Measurements from ENCODE around the gene PIGT.

The PIGT gene

DNA sequence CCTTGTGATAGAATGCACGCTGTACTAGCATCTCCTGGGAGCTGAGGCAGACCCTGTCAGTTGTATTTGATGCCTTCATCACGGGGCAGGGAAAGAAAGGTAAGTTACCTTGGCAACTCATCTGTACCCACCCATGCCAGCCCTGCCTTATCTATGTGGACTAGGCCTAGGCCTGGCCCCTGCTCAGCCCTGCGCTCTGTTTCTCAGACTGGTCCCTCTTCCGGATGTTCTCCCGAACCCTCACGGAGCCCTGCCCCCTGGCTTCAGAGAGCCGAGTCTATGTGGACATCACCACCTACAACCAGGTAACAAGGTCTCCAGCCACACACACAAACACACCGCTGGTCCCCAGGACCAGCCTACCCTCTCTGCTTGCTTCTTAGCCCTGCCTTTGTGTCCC lies 4.2 kb downstream of the PIGT start:
- no peak for TF ChIP-seq EGR1 (IDR thresholded peaks at IDR 0.05)
- TF ChIP-seq, protein P1, sequence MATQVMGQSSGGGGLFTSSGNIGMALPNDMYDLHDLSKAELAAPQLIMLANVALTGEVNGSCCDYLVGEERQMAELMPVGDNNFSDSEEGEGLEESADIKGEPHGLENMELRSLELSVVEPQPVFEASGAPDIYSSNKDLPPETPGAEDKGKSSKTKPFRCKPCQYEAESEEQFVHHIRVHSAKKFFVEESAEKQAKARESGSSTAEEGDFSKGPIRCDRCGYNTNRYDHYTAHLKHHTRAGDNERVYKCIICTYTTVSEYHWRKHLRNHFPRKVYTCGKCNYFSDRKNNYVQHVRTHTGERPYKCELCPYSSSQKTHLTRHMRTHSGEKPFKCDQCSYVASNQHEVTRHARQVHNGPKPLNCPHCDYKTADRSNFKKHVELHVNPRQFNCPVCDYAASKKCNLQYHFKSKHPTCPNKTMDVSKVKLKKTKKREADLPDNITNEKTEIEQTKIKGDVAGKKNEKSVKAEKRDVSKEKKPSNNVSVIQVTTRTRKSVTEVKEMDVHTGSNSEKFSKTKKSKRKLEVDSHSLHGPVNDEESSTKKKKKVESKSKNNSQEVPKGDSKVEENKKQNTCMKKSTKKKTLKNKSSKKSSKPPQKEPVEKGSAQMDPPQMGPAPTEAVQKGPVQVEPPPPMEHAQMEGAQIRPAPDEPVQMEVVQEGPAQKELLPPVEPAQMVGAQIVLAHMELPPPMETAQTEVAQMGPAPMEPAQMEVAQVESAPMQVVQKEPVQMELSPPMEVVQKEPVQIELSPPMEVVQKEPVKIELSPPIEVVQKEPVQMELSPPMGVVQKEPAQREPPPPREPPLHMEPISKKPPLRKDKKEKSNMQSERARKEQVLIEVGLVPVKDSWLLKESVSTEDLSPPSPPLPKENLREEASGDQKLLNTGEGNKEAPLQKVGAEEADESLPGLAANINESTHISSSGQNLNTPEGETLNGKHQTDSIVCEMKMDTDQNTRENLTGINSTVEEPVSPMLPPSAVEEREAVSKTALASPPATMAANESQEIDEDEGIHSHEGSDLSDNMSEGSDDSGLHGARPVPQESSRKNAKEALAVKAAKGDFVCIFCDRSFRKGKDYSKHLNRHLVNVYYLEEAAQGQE (IDR thresholded peaks at IDR 0.05; ENCODE audit: low read depth) = no peak
- TF ChIP-seq FOXM1 (IDR thresholded peaks at IDR 0.05; ENCODE audit: borderline replicate concordance, low read depth) = no peak
- TF ChIP-seq NFIC (IDR thresholded peaks at IDR 0.05) = no peak
- TF ChIP-seq, protein P2, sequence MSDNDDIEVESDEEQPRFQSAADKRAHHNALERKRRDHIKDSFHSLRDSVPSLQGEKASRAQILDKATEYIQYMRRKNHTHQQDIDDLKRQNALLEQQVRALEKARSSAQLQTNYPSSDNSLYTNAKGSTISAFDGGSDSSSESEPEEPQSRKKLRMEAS (IDR thresholded peaks at IDR 0.05) = no peak
- TF ChIP-seq CEBPB (IDR thresholded peaks at IDR 0.05) = no peak
- no peak for TF ChIP-seq CREB1 (IDR thresholded peaks at IDR 0.05; ENCODE audit: low read depth)
- no peak for TF ChIP-seq RAD21 (IDR thresholded peaks at IDR 0.05; ENCODE audit: low read depth)
- no peak for TF ChIP-seq TCF12 (IDR thresholded peaks at IDR 0.05; ENCODE audit: low read depth)
- TF ChIP-seq YY1 (IDR thresholded peaks at IDR 0.05; ENCODE audit: low read depth) = no peak
- TF ChIP-seq TEAD4 (IDR thresholded peaks at IDR 0.05) = no peak
- TF ChIP-seq, protein P3, sequence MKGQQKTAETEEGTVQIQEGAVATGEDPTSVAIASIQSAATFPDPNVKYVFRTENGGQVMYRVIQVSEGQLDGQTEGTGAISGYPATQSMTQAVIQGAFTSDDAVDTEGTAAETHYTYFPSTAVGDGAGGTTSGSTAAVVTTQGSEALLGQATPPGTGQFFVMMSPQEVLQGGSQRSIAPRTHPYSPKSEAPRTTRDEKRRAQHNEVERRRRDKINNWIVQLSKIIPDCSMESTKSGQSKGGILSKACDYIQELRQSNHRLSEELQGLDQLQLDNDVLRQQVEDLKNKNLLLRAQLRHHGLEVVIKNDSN (IDR thresholded peaks at IDR 0.05) = no peak
- no peak for TF ChIP-seq TAF1 (IDR thresholded peaks at IDR 0.05; ENCODE audit: low read depth)

DNA sequence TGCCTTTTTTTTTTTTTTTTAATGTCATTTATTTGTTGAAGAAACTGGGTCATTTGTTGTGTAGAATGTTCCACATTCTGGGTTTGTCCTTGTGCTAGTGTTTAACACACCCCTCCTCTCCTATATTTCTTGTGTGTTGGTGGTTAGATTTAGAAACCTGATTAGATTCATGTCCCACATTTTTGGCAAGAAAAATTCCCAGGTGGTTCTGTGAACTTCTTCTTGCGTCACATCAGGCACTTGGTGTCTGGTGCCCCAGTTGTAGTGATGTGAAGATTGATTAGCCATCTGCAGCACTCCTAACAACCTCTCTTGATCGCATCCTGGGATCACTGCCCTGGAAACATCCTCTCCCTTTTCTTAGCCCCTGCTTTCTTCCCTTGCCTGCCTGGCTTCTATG lies 7.8 kb downstream of the PIGT start:
- TF ChIP-seq NFIC (IDR thresholded peaks at IDR 0.05) (no peak), TCF12 (IDR thresholded peaks at IDR 0.05; ENCODE audit: low read depth) (no peak), FOXM1 (IDR thresholded peaks at IDR 0.05; ENCODE audit: borderline replicate concordance, low read depth) (no peak), RAD21 (IDR thresholded peaks at IDR 0.05; ENCODE audit: low read depth) (no peak), CEBPB (IDR thresholded peaks at IDR 0.05) (no peak), CREB1 (IDR thresholded peaks at IDR 0.05; ENCODE audit: low read depth) (no peak)
- TF ChIP-seq, protein P1 (IDR thresholded peaks at IDR 0.05; ENCODE audit: low read depth) = no peak

DNA sequence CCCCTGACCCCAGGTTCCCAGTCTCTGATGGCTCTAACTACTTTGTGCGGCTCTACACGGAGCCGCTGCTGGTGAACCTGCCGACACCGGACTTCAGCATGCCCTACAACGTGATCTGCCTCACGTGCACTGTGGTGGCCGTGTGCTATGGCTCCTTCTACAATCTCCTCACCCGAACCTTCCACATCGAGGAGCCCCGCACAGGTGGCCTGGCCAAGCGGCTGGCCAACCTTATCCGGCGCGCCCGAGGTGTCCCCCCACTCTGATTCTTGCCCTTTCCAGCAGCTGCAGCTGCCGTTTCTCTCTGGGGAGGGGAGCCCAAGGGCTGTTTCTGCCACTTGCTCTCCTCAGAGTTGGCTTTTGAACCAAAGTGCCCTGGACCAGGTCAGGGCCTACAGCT lies 9.6 kb downstream of the PIGT start:
- TF ChIP-seq RAD21 (IDR thresholded peaks at IDR 0.05; ENCODE audit: low read depth) = no peak

DNA sequence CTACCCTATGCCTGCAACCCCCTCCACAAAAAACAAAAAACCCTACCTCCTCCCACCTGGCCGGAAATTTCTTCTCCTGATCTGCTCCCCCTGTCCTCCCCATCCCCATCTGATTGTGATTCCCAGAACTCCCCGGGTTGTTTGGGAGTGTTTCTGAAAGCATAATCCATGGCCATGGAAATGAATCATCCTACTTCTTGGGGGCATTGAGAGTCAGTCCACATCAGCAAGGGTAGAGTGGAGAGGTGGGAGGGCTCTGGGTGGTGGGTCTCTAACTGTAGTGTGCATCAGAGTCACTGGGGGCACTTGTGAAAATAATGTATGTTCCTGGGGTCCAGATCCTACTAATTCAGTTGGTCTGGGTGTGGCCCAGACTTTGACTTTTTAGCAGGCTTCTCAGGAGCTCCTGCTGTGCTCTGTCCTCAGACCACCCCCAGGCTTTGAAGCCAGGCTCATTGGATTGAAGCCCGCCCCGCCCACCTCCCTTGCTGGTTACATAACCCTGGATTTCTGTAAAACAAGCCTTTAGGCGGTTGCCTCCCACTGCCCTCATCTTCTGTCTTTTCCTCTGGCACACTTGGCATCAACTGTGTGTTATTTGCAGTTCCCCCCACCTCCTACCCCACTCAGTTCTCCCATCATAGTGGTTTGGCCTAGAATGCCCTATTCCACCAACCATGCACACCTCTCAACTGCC lies 10.5 kb downstream of the PIGT start:
- no peak for TF ChIP-seq CREB1 (IDR thresholded peaks at IDR 0.05; ENCODE audit: low read depth)
- TF ChIP-seq, protein P2 (IDR thresholded peaks at IDR 0.05) = no peak
- TF ChIP-seq YY1 (IDR thresholded peaks at IDR 0.05; ENCODE audit: low read depth) = no peak
- no peak for TF ChIP-seq ZBTB7A (IDR thresholded peaks at IDR 0.05; ENCODE audit: low read depth)
- TF ChIP-seq, protein P3 (IDR thresholded peaks at IDR 0.05) = no peak
- TF ChIP-seq TCF12 (IDR thresholded peaks at IDR 0.05; ENCODE audit: low read depth) = no peak
- no peak for TF ChIP-seq RAD21 (IDR thresholded peaks at IDR 0.05; ENCODE audit: low read depth)
- TF ChIP-seq, protein P1 (IDR thresholded peaks at IDR 0.05; ENCODE audit: low read depth) = no peak
- TF ChIP-seq TAF1 (IDR thresholded peaks at IDR 0.05; ENCODE audit: low read depth) = no peak
- TF ChIP-seq TEAD4 (IDR thresholded peaks at IDR 0.05) = no peak
- no peak for TF ChIP-seq FOXM1 (IDR thresholded peaks at IDR 0.05; ENCODE audit: borderline replicate concordance, low read depth)
- no peak for TF ChIP-seq EGR1 (IDR thresholded peaks at IDR 0.05)
- TF ChIP-seq EP300 (IDR thresholded peaks at IDR 0.05; ENCODE audit: borderline replicate concordance) = no peak
- no peak for TF ChIP-seq CEBPB (IDR thresholded peaks at IDR 0.05)
